IPS-20b (cell line): Measurements from ENCODE around the gene FPR1.
"Not testable (repeated sequence)": the region's sequence is repeated elsewhere in the genome, so short reads cannot be mapped to it uniquely, and the experiment has no call there.

Experiments used
- H3K27ac ChIP-seq: one replicate; pipeline ENCODE4 v1.5.1; 2013; ENCODE audit warnings: low read length
- H3K27me3 ChIP-seq: 2 replicates; pipeline ENCODE4 v1.6.1; 2013; ENCODE audit warnings: mild to moderate bottlenecking, low read length, inconsistent platforms; ENCODE audit not compliant: insufficient read depth
- H3K36me3 ChIP-seq: 2 replicates; pipeline ENCODE4 v1.6.1; 2013; ENCODE audit warnings: low read depth, mild to moderate bottlenecking, inconsistent platforms, low read length, moderate library complexity; ENCODE audit not compliant: insufficient read depth
- H3K4me1 ChIP-seq: 2 replicates; pipeline ENCODE4 v1.6.1; 2013; ENCODE audit warnings: mild to moderate bottlenecking, control low read depth, inconsistent platforms, low read length, moderate library complexity; ENCODE audit not compliant: insufficient read depth
- H3K4me3 ChIP-seq: 2 replicates; pipeline ENCODE4 v1.5.1; 2013; ENCODE audit warnings: mild to moderate bottlenecking, low read length, inconsistent platforms
- H3K9ac ChIP-seq: 2 replicates; pipeline ENCODE4 v1.6.1; 2013; ENCODE audit warnings: low read depth, mild to moderate bottlenecking, inconsistent platforms, low read length, moderate library complexity
- H3K9me3 ChIP-seq: 2 replicates; pipeline ENCODE4 v1.6.1; 2013; ENCODE audit warnings: mild to moderate bottlenecking, low read depth, low read length, inconsistent platforms; ENCODE audit not compliant: insufficient read depth

The FPR1 gene

GRCh38 chr19:51777570-51778462 is 26.1 kb upstream of the FPR1 start:
- Histone ChIP-seq H3K4me3 (no peak overlapping the region), H3K9me3 (no peaks in the 10 kb centered on the region), H3K27me3 (peaks cover 23% of the 10 kb centered on the region), H3K4me1 (no peaks in the 10 kb centered on the region), H3K36me3 (no peaks in the 10 kb centered on the region), H3K27ac (no peak overlapping the region), H3K9ac (no peak overlapping the region)

GRCh38 chr19:51776561-51776960 is 24.9 kb upstream of the FPR1 start:
- not testable (repeated sequence) for H3K36me3 ChIP-seq, H3K4me3 ChIP-seq, H3K27ac ChIP-seq, H3K9me3 ChIP-seq, H3K4me1 ChIP-seq, H3K9ac ChIP-seq
- peaks cover 20% of the 10 kb centered on the region for H3K27me3 ChIP-seq

GRCh38 chr19:51772977-51773376 is 21.3 kb upstream of the FPR1 start:
- H3K4me1 ChIP-seq, result no peaks in the 10 kb centered on the region

GRCh38 chr19:51771376-51772130 is 19.9 kb upstream of the FPR1 start:
- Histone ChIP-seq H3K9ac (no peak overlapping the region), H3K36me3 (no peaks in the 10 kb centered on the region), H3K4me3 (no peak overlapping the region), H3K4me1 (no peaks in the 10 kb centered on the region), H3K9me3 (peaks cover 12% of the 10 kb centered on the region; the same call in 1 of the 2 replicates), H3K27me3 (no peaks in the 10 kb centered on the region), H3K27ac (no peak overlapping the region)

More at GRCh38 chr19:51772977-51773376, 21.3 kb upstream of the FPR1 start:
- Histone ChIP-seq H3K27me3 (no peaks in the 10 kb centered on the region), H3K9me3 (peaks cover 12% of the 10 kb centered on the region; the same call in 1 of the 2 replicates), H3K9ac (no peak overlapping the region), H3K36me3 (no peaks in the 10 kb centered on the region), H3K27ac (no peak overlapping the region), H3K4me3 (no peak overlapping the region)

- no peak overlapping the region for H3K9ac ChIP-seq
- H3K4me3 ChIP-seq, result no peak overlapping the region
- H3K4me1 ChIP-seq, result no peaks in the 10 kb centered on the region
- peaks cover 19% of the 10 kb centered on the region for H3K9me3 ChIP-seq
- H3K36me3 ChIP-seq, result no peaks in the 10 kb centered on the region
- H3K27ac ChIP-seq, result no peak overlapping the region
- H3K27me3 ChIP-seq, result no peaks in the 10 kb centered on the region
Measured at GRCh38 chr19:51766461-51766860, 14.8 kb upstream of the FPR1 start.

GRCh38 chr19:51765086-51765485 is 13.4 kb upstream of the FPR1 start:
- Histone ChIP-seq H3K36me3 (no peaks in the 10 kb centered on the region), H3K27me3 (no peaks in the 10 kb centered on the region), H3K4me3 (no peak overlapping the region), H3K9ac (no peak overlapping the region), H3K4me1 (peaks cover 6% of the 10 kb centered on the region; the same call in 1 of the 2 replicates), H3K9me3 (peaks cover 17% of the 10 kb centered on the region), H3K27ac (no peak overlapping the region)

- no peaks in the 10 kb centered on the region for H3K27me3 ChIP-seq
- no peaks in the 10 kb centered on the region for H3K36me3 ChIP-seq
- no peak overlapping the region for H3K27ac ChIP-seq
- H3K4me3 ChIP-seq, result no peak overlapping the region
- H3K9ac ChIP-seq, result no peak overlapping the region
- H3K4me1 ChIP-seq, result peaks cover 6% of the 10 kb centered on the region; the same call in 1 of the 2 replicates
- peaks cover 9% of the 10 kb centered on the region for H3K9me3 ChIP-seq
Measured at GRCh38 chr19:51761696-51762095, 10.0 kb upstream of the FPR1 start.

- peaks cover 6% of the 10 kb centered on the region; the same call in 1 of the 2 replicates for H3K4me1 ChIP-seq
- no peaks in the 10 kb centered on the region for H3K27me3 ChIP-seq
- H3K9ac ChIP-seq, result no peak within 1 kb of the TSS
- H3K9me3 ChIP-seq, result peaks cover 18% of the 10 kb centered on the region
- no peaks in the 10 kb centered on the region for H3K36me3 ChIP-seq
- no peak within 1 kb of the TSS for H3K27ac ChIP-seq
- H3K4me3 ChIP-seq, result no peak within 1 kb of the TSS
Measured at GRCh38 chr19:51760697-51761356, 9.1 kb upstream of the FPR1 start, which contains the start of gene FPR2. FPR2 (plus strand) TSS chr19:51761180; CDS start chr19:51768659, 7,479 bp downstream.

GRCh38 chr19:51755571-51755970 is 3.9 kb upstream of the FPR1 start:
- Histone ChIP-seq H3K9ac (no peak overlapping the region), H3K27ac (no peak overlapping the region), H3K9me3 (peaks cover 24% of the 10 kb centered on the region), H3K4me1 (no peaks in the 10 kb centered on the region; the same call in 1 of the 2 replicates), H3K4me3 (no peak overlapping the region), H3K27me3 (no peaks in the 10 kb centered on the region), H3K36me3 (no peaks in the 10 kb centered on the region)

GRCh38 chr19:51754770-51755169 is 3.1 kb upstream of the FPR1 start:
- H3K27me3 ChIP-seq, result no peaks in the 10 kb centered on the region
- H3K36me3 ChIP-seq, result no peaks in the 10 kb centered on the region
- no peak overlapping the region for H3K9ac ChIP-seq
- no peak overlapping the region for H3K27ac ChIP-seq
- no peaks in the 10 kb centered on the region for H3K4me1 ChIP-seq
- H3K4me3 ChIP-seq, result no peak overlapping the region
- peaks cover 27% of the 10 kb centered on the region for H3K9me3 ChIP-seq

GRCh38 chr19:51754109-51754508 is 2.4 kb upstream of the FPR1 start:
- Histone ChIP-seq H3K4me1 (no peaks in the 10 kb centered on the region), H3K9me3 (peaks cover 27% of the 10 kb centered on the region), H3K27ac (no peak overlapping the region), H3K36me3 (no peaks in the 10 kb centered on the region), H3K9ac (no peak overlapping the region), H3K4me3 (no peak overlapping the region), H3K27me3 (no peaks in the 10 kb centered on the region)
